Pancreas (tissue), 10 donors: Measurements from ENCODE around the gene CCT5. TPM values are rescaled to one million over a fixed set of nuclear protein-coding genes. Genes with fewer than 3 reads are reported as not detected.

ENCODE experiments used
- ATAC-seq, 4 donors: fragments of 200-7000 bp; cut with Tn5 transposase; one replicate each; pipeline versions ENCODE4 v1.8.0 to v1.9.1; 2020; ENCODE audit warnings: mild to moderate bottlenecking in 4 of 4, moderate library complexity in 4 of 4
- DNase-seq, 6 donors: peaks; one replicate each; pipeline ENCODE4 v3.0.0-alpha.2; 2020
- FAIRE-seq: peaks from 2 replicates; lab custom pipeline; 2012; peaks lifted over from hg19 to GRCh38; lab: Jason Lieb, UNC
- H3K27ac ChIP-seq, 4 donors: fragments of 200-600 bp; sonication (generic); 1 replicate in 3 of 4; 2 replicates in 1 of 4; pipeline versions ENCODE4 v1.5.0 to v1.8.0; 2020
- H3K27me3 ChIP-seq, 4 donors: fragments of 200-600 bp; one replicate each; pipeline ENCODE4 v1.8.0; 2021
- H3K36me3 ChIP-seq, 3 donors: fragments of 200-600 bp; sonication (generic) in 1 of 3; one replicate each; pipeline versions ENCODE4 v1.5.0 to v1.8.0; 2020 to 2021
- H3K4me1 ChIP-seq, 3 donors: fragments of 200-600 bp; one replicate each; pipeline ENCODE4 v1.8.0; 2021
- H3K4me3 ChIP-seq, 4 donors: fragments of 200-600 bp; sonication (generic) in 2 of 4; one replicate each; pipeline versions ENCODE4 v1.5.0 to v1.8.0; 2020 to 2021
- H3K9me3 ChIP-seq, 4 donors: fragments of 200-600 bp; one replicate each; pipeline ENCODE4 v1.8.0; 2021
- WGBS, 2 donors: extraction: QIAGEN DNeasy Blood & Tissue Kit; methylation state at CpG; one replicate each; pipeline ENCODE4 v1.1.7; 2013; 5-methylcytosine and 5-hydroxymethylcytosine counted together
- intact Hi-C, 3 donors: fragments of 100-400 bp; cut with DNase I; formaldehyde crosslinking; loops; one replicate each; pipeline versions ENCODE4 v1.11.1 to v1.14.2; 2022
- polyA plus RNA-seq, 2 donors: library from polyadenylated mRNA; stranded (reverse); fragments of 200-250 nt; gene quantifications; one replicate each; pipeline ENCODE4 v1.2.3, GENCODE V29; 2013
- total RNA-seq, 6 donors: library from RNA; stranded (reverse); fragmentation: NEBNext Ultra II Directional in 4 of 6; extraction: Animal tissue kit (Norgen Biotek cat#: 25700) in 4 of 6; gene quantifications; one replicate each; pipeline versions ENCODE4 v1.2.1 to v1.2.4, GENCODE V29; 2021 to 2023
- TF ChIP-seq, protein P1 (sequence below), 4 donors: fragments of 200-600 bp; sonication (generic) in 3 of 4; IDR thresholded peaks; one replicate each; pipeline versions ENCODE4 v1.5.0 to v1.8.0; 2021; ENCODE audit warnings: antibody characterized with exemption in 4 of 4
- donor health status: healthy with polysubstance abuse.
- donor health status: DM: no; HTN: no; CAD: no; lungs with moderate emphysema.
- donor health status: DM: no; HTN: no; CAD: no.
- donor health status: control.
- donor health status: control.
- donor health status: Bipolar disorder and iron deficiency.
- donor health status: DM: yes; HTN: yes; CAD: no.
- donor health status: DM: no; HTN: no; CAD: no.
- donor health status: DM: no; HTN: no; CAD: no.
- donor health status: DM: yes; HTN: yes; CAD: no.

Gene CCT5
- total and polyA plus RNA-seq, 8 donors = 33.7 to 75.6 (median 60.0) TPM

DNA sequence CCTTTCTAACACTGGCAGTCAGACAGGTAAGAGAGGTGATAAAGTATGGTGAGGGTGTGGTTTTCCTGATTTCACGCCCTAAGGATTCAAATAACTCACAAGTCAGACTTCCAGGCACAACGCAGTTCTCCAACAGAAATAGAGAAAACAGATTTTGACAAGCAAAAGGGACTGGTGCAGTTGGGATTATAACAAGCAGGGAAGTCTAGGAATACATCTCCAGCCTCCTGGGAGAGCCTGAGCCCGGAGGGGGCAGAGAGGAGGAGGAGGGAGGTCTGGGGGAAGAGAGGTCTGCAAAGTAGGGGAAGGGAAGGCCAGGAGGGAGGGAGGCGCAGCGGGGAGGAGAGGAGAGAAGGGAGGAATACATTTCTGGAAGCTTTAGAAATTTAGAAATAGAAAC lies 56.0 kb downstream of the CCT5 start:
- ATAC-seq (no peak), FAIRE-seq (no peak), DNase-seq (no peak)
- H3K4me3 ChIP-seq = no peak overlapping the region
- peak overlapping the region in 2 of 4 donors; percentile 83 to 87 for H3K27ac ChIP-seq
- intact Hi-C loops = no loop called here
- H3K4me1 ChIP-seq = peaks cover 13 to 51% (median 30%) of the 10 kb centered on the region in 3 donors
- 33 to 46% methylated on average over 5 of the region's 5 CpGs for WGBS, 2 donors
- no peaks in the 10 kb centered on the region for H3K9me3 ChIP-seq
- no peaks in the 10 kb centered on the region for H3K36me3 ChIP-seq
- TF ChIP-seq, protein P1, sequence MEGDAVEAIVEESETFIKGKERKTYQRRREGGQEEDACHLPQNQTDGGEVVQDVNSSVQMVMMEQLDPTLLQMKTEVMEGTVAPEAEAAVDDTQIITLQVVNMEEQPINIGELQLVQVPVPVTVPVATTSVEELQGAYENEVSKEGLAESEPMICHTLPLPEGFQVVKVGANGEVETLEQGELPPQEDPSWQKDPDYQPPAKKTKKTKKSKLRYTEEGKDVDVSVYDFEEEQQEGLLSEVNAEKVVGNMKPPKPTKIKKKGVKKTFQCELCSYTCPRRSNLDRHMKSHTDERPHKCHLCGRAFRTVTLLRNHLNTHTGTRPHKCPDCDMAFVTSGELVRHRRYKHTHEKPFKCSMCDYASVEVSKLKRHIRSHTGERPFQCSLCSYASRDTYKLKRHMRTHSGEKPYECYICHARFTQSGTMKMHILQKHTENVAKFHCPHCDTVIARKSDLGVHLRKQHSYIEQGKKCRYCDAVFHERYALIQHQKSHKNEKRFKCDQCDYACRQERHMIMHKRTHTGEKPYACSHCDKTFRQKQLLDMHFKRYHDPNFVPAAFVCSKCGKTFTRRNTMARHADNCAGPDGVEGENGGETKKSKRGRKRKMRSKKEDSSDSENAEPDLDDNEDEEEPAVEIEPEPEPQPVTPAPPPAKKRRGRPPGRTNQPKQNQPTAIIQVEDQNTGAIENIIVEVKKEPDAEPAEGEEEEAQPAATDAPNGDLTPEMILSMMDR (IDR thresholded peaks at IDR 0.05) = no peak
- no peaks in the 10 kb centered on the region for H3K27me3 ChIP-seq

DNA sequence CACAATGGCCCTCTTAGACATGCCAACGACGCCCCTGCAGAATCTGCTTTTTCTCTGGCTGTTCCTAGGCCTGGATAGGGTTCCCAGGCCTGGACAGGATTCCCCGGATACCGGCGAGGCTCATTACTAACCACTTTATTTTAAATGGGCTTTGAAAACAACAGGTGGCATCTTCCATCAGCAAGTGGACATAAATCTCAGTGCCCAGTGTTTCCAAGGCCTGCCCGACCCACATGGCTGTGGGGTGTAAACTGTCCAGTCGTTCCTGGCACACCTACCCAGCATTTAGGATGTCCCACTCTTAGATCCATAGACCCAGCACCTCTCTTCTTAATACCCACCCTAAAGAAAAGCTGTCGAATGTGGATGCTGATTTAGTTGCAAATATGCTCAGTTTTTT lies 56.7 kb downstream of the CCT5 start:
- ATAC-seq = no peak
- Histone ChIP-seq H3K4me1 (peaks cover 13 to 51% (median 30%) of the 10 kb centered on the region in 3 donors), H3K36me3 (no peaks in the 10 kb centered on the region), H3K9me3 (no peaks in the 10 kb centered on the region), H3K4me3 (peak overlapping the region; percentile 33 to 63 (median 44)), H3K27ac (peak overlapping the region; percentile 30 to 87 (median 79)), H3K27me3 (no peaks in the 10 kb centered on the region)
- FAIRE-seq = no peak
- TF ChIP-seq, protein P1 (IDR thresholded peaks at IDR 0.05) = no peak
- WGBS, 2 donors = 36 to 45% methylated on average over 8 of the region's 8 CpGs
- no peak for DNase-seq
- intact Hi-C loops = no loop called here

DNA sequence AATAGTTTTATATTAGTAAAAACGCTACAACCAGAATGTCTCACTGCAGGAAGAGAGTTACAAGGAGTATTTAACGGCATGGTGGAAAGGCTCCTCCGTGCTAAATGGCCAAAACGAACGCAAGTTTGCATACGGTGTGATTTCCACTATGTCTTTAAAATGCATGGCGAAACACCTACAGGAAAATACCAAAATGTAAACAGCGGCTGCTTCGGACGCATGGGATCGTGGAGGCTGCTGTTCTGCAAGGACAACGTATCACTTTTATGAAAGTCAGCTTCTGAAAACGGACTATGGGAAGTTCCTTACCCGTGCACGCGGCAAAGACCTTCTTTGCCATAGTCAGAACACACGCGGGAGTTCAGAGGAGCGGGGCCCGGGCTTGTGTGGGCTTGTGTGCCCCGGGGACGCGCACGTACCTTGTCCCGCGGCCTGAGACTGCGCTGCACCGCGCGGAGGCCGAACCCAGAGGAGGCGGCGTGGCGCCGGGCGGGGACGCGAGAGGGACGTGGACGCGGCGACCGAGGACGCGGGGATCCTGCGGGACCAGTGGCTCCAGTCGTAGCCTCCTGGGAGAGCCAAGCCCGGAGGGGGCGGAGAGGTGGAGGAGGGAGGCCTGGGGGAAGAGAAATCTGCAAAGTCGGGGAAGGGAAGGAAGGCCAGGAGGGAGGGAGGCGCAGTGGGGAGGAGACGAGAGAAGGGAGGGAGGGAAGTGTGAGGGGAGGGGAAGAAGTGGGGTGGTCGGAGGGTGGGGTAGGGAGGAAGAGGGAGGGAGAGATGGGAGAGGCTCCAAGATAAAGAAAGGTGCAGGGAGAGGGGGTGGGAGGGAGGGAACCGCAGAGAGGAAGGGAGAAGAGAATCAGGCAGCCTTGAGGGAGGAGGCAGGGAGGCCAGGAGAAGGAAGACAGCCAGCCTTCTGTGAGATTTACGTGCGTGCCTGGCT lies 57.4 kb downstream of the CCT5 start, which contains the start of gene CMBL:
TSS of gene CMBL (minus strand) at position 697 of the 943 bp plus-strand sequence. CDS start 17,140 bp downstream, outside the sequence.
- Histone ChIP-seq H3K27me3 (no peaks in the 10 kb centered on the region), H3K27ac (peak within 1 kb of the TSS; percentile 30 to 87 (median 79)), H3K4me1 (peaks cover 13 to 46% (median 25%) of the 10 kb centered on the region in 3 donors), H3K36me3 (no peaks in the 10 kb centered on the region), H3K4me3 (peak within 1 kb of the TSS; percentile 33 to 63 (median 44)), H3K9me3 (no peaks in the 10 kb centered on the region)
- FAIRE-seq (no peak), ATAC-seq (peak; percentile 47 to 69 (median 66)), DNase-seq (peak; percentile 49 to 82 (median 62))
- intact Hi-C loops = no loop called here
- TF ChIP-seq, protein P1 (IDR thresholded peaks at IDR 0.05) = no peak
- 2 to 3% methylated on average over 56 of the region's 56 CpGs for WGBS, 2 donors

DNA sequence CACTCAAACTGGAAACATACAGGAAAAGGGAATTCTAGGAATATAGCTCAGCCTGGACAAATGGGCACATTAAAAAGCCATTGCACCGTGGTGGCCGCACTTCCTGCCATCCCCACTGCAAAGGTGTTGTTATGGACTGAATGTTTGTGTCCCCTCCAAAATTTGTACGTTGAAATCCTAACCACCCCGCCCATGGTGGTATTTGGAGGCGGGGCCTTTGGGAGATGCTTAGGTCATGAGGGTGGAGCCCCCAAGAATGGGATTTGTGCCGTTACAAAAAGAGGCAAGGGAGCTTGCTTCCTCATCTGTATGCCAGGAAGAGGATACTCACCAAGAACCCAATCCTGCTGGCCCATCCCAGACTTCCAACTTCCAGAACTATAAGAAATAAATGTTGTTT lies 58.8 kb downstream of the CCT5 start:
- H3K4me1 ChIP-seq = peaks cover 13 to 33% (median 13%) of the 10 kb centered on the region in 3 donors
- H3K27ac ChIP-seq = peak overlapping the region in 1 of 4 donors; percentile 9
- intact Hi-C loops = no loop called here
- DNase-seq (no peak), FAIRE-seq (no peak), ATAC-seq (no peak)
- no peaks in the 10 kb centered on the region for H3K27me3 ChIP-seq
- TF ChIP-seq, protein P1 (IDR thresholded peaks at IDR 0.05) = no peak
- WGBS, 2 donors = 74 to 82% methylated on average over 6 of the region's 6 CpGs
- no peak overlapping the region for H3K4me3 ChIP-seq
- H3K36me3 ChIP-seq = no peaks in the 10 kb centered on the region
- H3K9me3 ChIP-seq = no peaks in the 10 kb centered on the region
